Astrocyte of the spinal cord (primary cell): ENCODE measurements around the gene S100A3.
"Not testable (repeated sequence)": the region's sequence is repeated elsewhere in the genome, so short reads cannot be mapped to it uniquely, and the experiment has no call there.

Source experiments
- DNase-seq: peaks from one replicate; pipeline ENCODE4 v3.0.0; 2011; ENCODE audit warnings: low read depth, low spot score
- H3K4me3 ChIP-seq: 2 replicates; pipeline ENCODE4 v1.5.1; 2011; ENCODE audit warnings: low read depth, mild to moderate bottlenecking, low read length, moderate library complexity
- CTCF ChIP-seq: IDR thresholded peaks from 2 replicates; pipeline ENCODE4 v1.5.1; 2012; ENCODE audit warnings: low read depth, mild to moderate bottlenecking, low read length, inconsistent platforms
- in situ Hi-C: cut with HindIII; loops from 2 replicates; pipeline ENCODE4 v1.10.0; 2017; ENCODE audit warnings: low sequenced_read_pairs

S100A3 gene

GRCh38 chr1:153520818-153521476 lies 28.1 kb downstream of the S100A3 start:
- no peak overlapping the region for H3K4me3 ChIP-seq
- no peak for TF ChIP-seq CTCF
- in situ Hi-C loops = no loop called here
- DNase-seq = no peak

- DNase-seq, H3K4me3 ChIP-seq, in situ Hi-C loops: not testable (repeated sequence)
Measured at GRCh38 chr1:153520137-153520691, 28.8 kb downstream of the S100A3 start.

GRCh38 chr1:153519242-153519641 lies 29.8 kb downstream of the S100A3 start:
- DNase-seq = no peak
- in situ Hi-C loops = no loop called here
- no peak overlapping the region for H3K4me3 ChIP-seq
- TF ChIP-seq CTCF = no peak

DNA sequence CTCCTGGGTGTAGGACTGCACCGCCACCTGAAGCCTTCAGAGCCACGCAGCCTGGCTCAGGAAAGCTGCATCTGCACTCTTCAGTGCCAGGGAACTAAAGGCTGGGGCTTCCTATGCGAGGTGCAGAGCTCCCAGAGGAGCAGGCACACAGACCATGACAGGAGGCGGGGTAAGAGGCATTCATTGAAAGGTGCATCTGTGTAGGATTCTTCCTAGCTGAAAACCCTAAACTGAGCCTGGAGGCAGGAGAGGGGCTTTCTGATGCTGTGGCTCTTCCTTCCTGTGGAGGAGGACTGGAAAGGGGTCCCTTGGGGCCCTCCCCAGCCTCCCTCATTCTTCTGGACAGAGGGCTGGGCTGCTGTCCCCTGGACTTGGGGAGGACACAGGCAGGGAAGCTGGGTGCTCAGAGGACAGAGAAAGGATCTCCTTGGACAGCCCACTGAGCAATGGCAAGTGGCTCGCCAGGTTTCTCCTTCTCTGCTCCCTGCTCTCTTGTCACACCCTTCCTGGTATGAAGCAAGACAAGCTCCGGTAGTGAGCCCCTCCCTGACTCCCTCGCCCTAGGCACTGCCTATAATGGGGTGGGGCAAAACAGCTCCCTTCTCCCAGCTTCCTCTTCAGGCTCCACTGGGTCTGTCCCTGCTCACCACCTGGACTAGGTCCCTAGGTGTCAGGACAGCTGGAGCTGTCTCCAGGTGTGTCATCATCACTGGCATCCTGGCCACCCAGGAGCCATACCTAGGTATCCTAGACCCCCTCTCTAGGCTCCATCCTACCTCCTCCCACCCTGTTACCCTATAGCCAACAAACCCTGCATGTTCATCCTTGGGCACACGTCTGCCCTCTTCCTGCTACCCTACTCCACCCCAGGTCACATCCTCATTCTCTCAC lies 33.3 kb downstream of the S100A3 start:
- no peak for DNase-seq
- H3K4me3 ChIP-seq = no peak overlapping the region
- in situ Hi-C loops = no loop called here
- TF ChIP-seq CTCF = no peak

GRCh38 chr1:153513666-153514065 lies 35.4 kb downstream of the S100A3 start:
- no peak for TF ChIP-seq CTCF
- H3K4me3 ChIP-seq = no peak overlapping the region
- no peak for DNase-seq
- in situ Hi-C loops = no loop called here

- in situ Hi-C loops = no loop called here
- H3K4me3 ChIP-seq = no peak overlapping the region
- DNase-seq = no peak
- no peak for TF ChIP-seq CTCF
Measured at GRCh38 chr1:153513023-153513422, 36.0 kb downstream of the S100A3 start.

DNA sequence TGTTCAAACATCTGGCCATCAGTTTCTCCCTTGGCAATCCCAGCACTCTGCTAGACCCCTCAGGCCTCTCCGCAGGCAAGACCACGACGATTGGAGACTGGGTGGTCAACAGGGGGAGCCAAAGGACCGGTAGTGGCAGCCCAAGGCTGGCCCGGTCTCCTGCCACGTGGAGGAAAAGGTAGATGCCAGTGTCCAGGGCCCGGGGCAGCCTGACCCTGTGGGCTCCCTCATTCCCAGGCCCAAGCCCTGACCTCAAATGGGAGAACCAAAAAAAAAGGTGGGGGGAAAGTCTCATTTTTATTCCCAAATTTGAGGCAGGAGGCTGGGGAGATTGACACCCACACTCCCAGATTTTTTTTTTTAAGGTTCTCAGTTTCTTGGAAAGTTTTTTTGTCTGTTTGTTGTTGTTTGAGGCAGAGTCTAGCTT lies 38.1 kb downstream of the S100A3 start:
- peak; percentile 76 for DNase-seq
- peak; percentile 93 for TF ChIP-seq CTCF
- in situ Hi-C loops = no loop called here
- no peak overlapping the region for H3K4me3 ChIP-seq
